Measurements from ENCODE around the gene SIRT4. TPM values are rescaled to one million over a fixed set of nuclear protein-coding genes. Genes with fewer than 3 reads are reported as not detected.
"Not testable (repeated sequence)": the region's sequence is repeated elsewhere in the genome, so short reads cannot be mapped to it uniquely, and the experiment has no call there.

SIRT4 gene
- total RNA-seq, 4 donors from 2014 or later, result 0.87 to 5.7 (median 1.9) TPM

GRCh38 chr12:120331390-120331789 is 29.3 kb downstream of the SIRT4 start:
- no peak overlapping the region for H3K4me3 ChIP-seq
- H3K9me3 ChIP-seq, result no peaks in the 10 kb centered on the region
- no peaks in the 10 kb centered on the region for H3K4me1 ChIP-seq
- H3K36me3 ChIP-seq, result no peaks in the 10 kb centered on the region
- no peak overlapping the region for H3K27ac ChIP-seq
- 46 to 67% methylated on average over 3 of the region's 3 CpGs for WGBS, 2 donors
- H3K27me3 ChIP-seq, result no peaks in the 10 kb centered on the region
- no peak for DNase-seq (ENCODE audit: low spot score in 2 of 2)
- no peak for TF ChIP-seq CTCF (IDR thresholded peaks at IDR 0.05)
- TF ChIP-seq EP300 (IDR thresholded peaks at IDR 0.05), result no peak
- no peak for TF ChIP-seq POLR2A (IDR thresholded peaks at IDR 0.05)

GRCh38 chr12:120332041-120332440 is 29.9 kb downstream of the SIRT4 start:
- WGBS, 2 donors, result 82 to 84% methylated on average over 5 of the region's 5 CpGs
- no peak overlapping the region for H3K27ac ChIP-seq
- no peak for DNase-seq (ENCODE audit: low spot score in 2 of 2)
- H3K4me3 ChIP-seq, result no peak overlapping the region
- H3K9me3 ChIP-seq, result no peaks in the 10 kb centered on the region
- no peaks in the 10 kb centered on the region for H3K27me3 ChIP-seq
- TF ChIP-seq POLR2A (IDR thresholded peaks at IDR 0.05) (no peak), EP300 (IDR thresholded peaks at IDR 0.05) (no peak), CTCF (IDR thresholded peaks at IDR 0.05) (no peak)
- H3K4me1 ChIP-seq, result no peaks in the 10 kb centered on the region
- no peaks in the 10 kb centered on the region for H3K36me3 ChIP-seq

- Histone ChIP-seq H3K27ac (no peak overlapping the region), H3K4me1 (no peaks in the 10 kb centered on the region), H3K36me3 (no peaks in the 10 kb centered on the region), H3K9me3 (no peaks in the 10 kb centered on the region), H3K4me3 (no peak overlapping the region), H3K27me3 (no peaks in the 10 kb centered on the region)
- no peak for TF ChIP-seq EP300 (IDR thresholded peaks at IDR 0.05)
- no peak for TF ChIP-seq CTCF (IDR thresholded peaks at IDR 0.05)
- no peak for TF ChIP-seq POLR2A (IDR thresholded peaks at IDR 0.05)
- DNase-seq (ENCODE audit: low spot score in 2 of 2), result no peak
- 83 to 86% methylated on average over 7 of the region's 7 CpGs for WGBS, 2 donors
Measured at GRCh38 chr12:120332523-120332922, 30.4 kb downstream of the SIRT4 start.

- not testable (repeated sequence) for H3K9me3 ChIP-seq, H3K36me3 ChIP-seq, H3K4me1 ChIP-seq, H3K27ac ChIP-seq, H3K27me3 ChIP-seq, H3K4me3 ChIP-seq
- 21% methylated on average over 12 of the region's 12 CpGs for WGBS, 2 donors
- peak; percentile 24 to 38 for DNase-seq (ENCODE audit: low spot score in 2 of 2)
- peak; percentile 44 to 63 (median 53) for TF ChIP-seq CTCF (IDR thresholded peaks at IDR 0.05)
Measured at GRCh38 chr12:120335447-120335846, 33.3 kb downstream of the SIRT4 start.

GRCh38 chr12:120336392-120336791 is 34.3 kb downstream of the SIRT4 start:
- 84 to 94% methylated on average over 2 of the region's 2 CpGs for WGBS, 2 donors
- H3K4me3 ChIP-seq; DNase-seq (ENCODE audit: low spot score in 2 of 2); H3K36me3 ChIP-seq; H3K4me1 ChIP-seq; H3K27ac ChIP-seq; H3K27me3 ChIP-seq; H3K9me3 ChIP-seq: not testable (repeated sequence)

GRCh38 chr12:120337730-120338129 is 35.6 kb downstream of the SIRT4 start:
- Histone ChIP-seq H3K4me3 (no peak overlapping the region), H3K4me1 (no peaks in the 10 kb centered on the region), H3K27ac (no peak overlapping the region), H3K36me3 (no peaks in the 10 kb centered on the region), H3K9me3 (no peaks in the 10 kb centered on the region), H3K27me3 (peaks cover 0 to 14% of the 10 kb centered on the region in 2 donors)
- TF ChIP-seq CTCF (IDR thresholded peaks at IDR 0.05) (no peak), EP300 (IDR thresholded peaks at IDR 0.05) (no peak), POLR2A (IDR thresholded peaks at IDR 0.05) (no peak)
- 90 to 93% methylated on average over 2 of the region's 2 CpGs for WGBS, 2 donors
- no peak for DNase-seq (ENCODE audit: low spot score in 2 of 2)
